Measurements from ENCODE around the gene RFC5. TPM values are rescaled to one million over a fixed set of nuclear protein-coding genes. Genes with fewer than 3 reads are reported as not detected.

The RFC5 gene
- total and polyA plus RNA-seq, 2 of the 8 experiments (the other 6 are each of a cell fraction or from before 2014, with no cell fraction given) = 34.4 to 40.6 TPM

DNA sequence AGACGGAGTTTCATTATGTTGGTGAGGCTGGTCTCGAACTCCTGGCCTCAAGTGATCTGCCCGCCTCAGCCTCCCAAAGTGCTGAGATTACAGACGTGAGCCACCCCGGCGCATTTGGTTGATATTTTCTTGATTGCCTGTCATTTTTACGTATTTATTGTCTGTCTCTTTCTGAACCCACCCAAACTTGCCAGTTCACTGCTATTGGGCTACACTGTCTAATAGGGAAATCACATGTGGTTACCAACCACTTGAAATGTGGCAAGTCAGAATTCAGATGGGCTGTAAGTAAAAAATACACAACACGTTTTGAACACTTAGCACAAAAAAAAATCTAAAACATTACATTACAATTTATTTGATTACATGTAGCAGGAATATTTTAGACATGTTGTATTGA is 42.4 kb downstream of the RFC5 start:
- no peak overlapping the region for H2AK5ac ChIP-seq (ENCODE audit: low read depth, low read length)
- H3K9me3 ChIP-seq (ENCODE audit: insufficient read depth in 2 of 2, low read depth in 1 of 2, low read length in 1 of 2) = no peaks in the 10 kb centered on the region
- H3K4me2 ChIP-seq (ENCODE audit: insufficient read depth in 1 of 2, low read depth in 2 of 2, low read length in 2 of 2) = no peak overlapping the region; a peak in 1 of 4 replicates
- H3K23ac ChIP-seq (ENCODE audit: insufficient read length) = no peak overlapping the region
- H2BK12ac ChIP-seq (ENCODE audit: low read depth, low read length) = no peak overlapping the region
- H3K27ac ChIP-seq (ENCODE audit: low read depth, low read length) = no peak overlapping the region
- H3K36me3 ChIP-seq (ENCODE audit: control insufficient read depth in 2 of 4, insufficient read depth in 4 of 4, low read length in 3 of 4) = peaks cover 0 to 3% (median 0%) of the 10 kb centered on the region in 4 experiments; a peak in 1 of 8 replicates
- WGBS, 2 experiments (ENCODE audit: extremely low coverage in 1 of 2, insufficient coverage in 1 of 2, insufficient read length in 1 of 2, insufficient replicate concordance in 2 of 2, low coverage in 1 of 2, low lambda C conversion rate in 2 of 2, missing lambda C conversion rate in 1 of 2) = 92% methylated on average over 8 of the region's 8 CpGs; no CpG with 5 or more reads in 1 of the 2 experiments
- DNase-seq (ENCODE audit: low read depth in 1 of 2, low spot score in 2 of 2) (no peak), FAIRE-seq (no peak)
- no peak overlapping the region for H2BK120ac ChIP-seq (replicated peaks; ENCODE audit: low read depth, low read length)
- H3K4me3 ChIP-seq (ENCODE audit: extremely low read depth in 1 of 4, insufficient read depth in 2 of 4, low read depth in 3 of 4, low read length in 4 of 4) = no peak overlapping the region
- no peak overlapping the region for H2BK20ac ChIP-seq (ENCODE audit: low read length)
- H3K4me1 ChIP-seq (replicated peaks in 1 of 4; ENCODE audit: control insufficient read depth in 3 of 4, insufficient read depth in 4 of 4, low read length in 3 of 4) = peaks cover 0 to 7% (median 3%) of the 10 kb centered on the region in 4 experiments; a peak in 6 of 7 replicates
- H3K4ac ChIP-seq (replicated peaks; ENCODE audit: insufficient read length, low read depth, low read length) = no peak overlapping the region
- H4K8ac ChIP-seq (ENCODE audit: extremely low read depth, insufficient read depth, low read length) = no peak overlapping the region
- no peak overlapping the region for H4K91ac ChIP-seq (replicated peaks; ENCODE audit: insufficient read length, low read length)
- H2AFZ ChIP-seq (ENCODE audit: low read length) = no peak overlapping the region
- H4K5ac ChIP-seq (ENCODE audit: insufficient read length, low read depth, low read length) = no peak overlapping the region
- peaks cover 8% of the 10 kb centered on the region for H3K79me1 ChIP-seq (ENCODE audit: low read depth, low read length)
- no peaks in the 10 kb centered on the region for H3K27me3 ChIP-seq (replicated peaks in 1 of 4; ENCODE audit: control insufficient read depth in 3 of 4, extremely low read depth in 1 of 4, insufficient read depth in 3 of 4, low read length in 3 of 4)
- H2BK5ac ChIP-seq (ENCODE audit: low read depth, low read length) = no peak overlapping the region
- CTCF ChIA-PET (ENCODE audit: partially characterized antibody) = interaction anchor here (0.7 to 1.8 kb wide), 2 partner anchors 117 to 184 kb away, joined by 3 to 4 read pairs; no protein-coding TSS in a partner anchor
- H3K56ac ChIP-seq (replicated peaks; ENCODE audit: insufficient read length, low read depth, low read length) = no peak overlapping the region
- no peak overlapping the region for H2BK15ac ChIP-seq (ENCODE audit: low read length)
- H3K9ac ChIP-seq (replicated peaks in 1 of 4; ENCODE audit: extremely low read depth in 1 of 4, low read depth in 3 of 4, low read length in 3 of 4) = no peak overlapping the region
- H4K20me1 ChIP-seq (replicated peaks in 1 of 2; ENCODE audit: control insufficient read depth in 1 of 2, insufficient read depth in 2 of 2, low read length in 2 of 2) = peaks cover 0 to 4% of the 10 kb centered on the region in 2 experiments
- H3K14ac ChIP-seq (ENCODE audit: insufficient read length) = no peak overlapping the region
- H3K23me2 ChIP-seq (ENCODE audit: low read depth, low read length) = peaks cover 7% of the 10 kb centered on the region; the same call in 1 of the 2 replicates
- peaks cover 0 to 46% of the 10 kb centered on the region in 2 experiments; a peak in 2 of 4 replicates for H3K79me2 ChIP-seq (ENCODE audit: control insufficient read depth in 1 of 2, insufficient read depth in 2 of 2, low read length in 2 of 2)
- no peak overlapping the region for H3K18ac ChIP-seq (ENCODE audit: extremely low read depth, low read length)
- POLR2A ChIA-PET (ENCODE audit: partially characterized antibody) = interaction anchor here (1.3 to 12.8 kb wide), 4 partner anchors 17 to 44 kb away, joined by 3 to 103 read pairs (median 17); partner anchors contain the start of gene VSIG10
- TF ChIP-seq EGR1 (IDR thresholded peaks at IDR 0.05; ENCODE audit: borderline replicate concordance, low read depth, low read length) = no peak
- no peak for TF ChIP-seq KDM5A (IDR thresholded peaks at IDR 0.05; ENCODE audit: low read length)
- no peak for TF ChIP-seq E2F6 (IDR thresholded peaks at IDR 0.05)
- TF ChIP-seq EZH2 (IDR thresholded peaks at IDR 0.05; ENCODE audit: low read depth, low read length, severe bottlenecking) = no peak
- no peak for TF ChIP-seq POLR2AphosphoS5 (IDR thresholded peaks at IDR 0.05; ENCODE audit: low read depth, low read length)
- no peak for TF ChIP-seq TBP (IDR thresholded peaks at IDR 0.05; ENCODE audit: low read depth, low read length)
- no peak for TF ChIP-seq TEAD4 (IDR thresholded peaks at IDR 0.05; ENCODE audit: low read depth, low read length)
- no peak for TF ChIP-seq CBX8 (IDR thresholded peaks at IDR 0.05; ENCODE audit: borderline replicate concordance, low read depth, low read length)
- no peak for TF ChIP-seq SUZ12 (IDR thresholded peaks at IDR 0.05; ENCODE audit: low read length)
